ENCODE data around the gene SOD3. TPM values are rescaled to one million over a fixed set of nuclear protein-coding genes. Genes with fewer than 3 reads are reported as not detected.

SOD3 gene
- polyA plus RNA-seq, 1 donor (not counting 4 experiments of a cell fraction or from before 2014, with no cell fraction given), result not detected

GRCh38 chr4:24775032-24775605 lies 20.3 kb upstream of the SOD3 start:
- dilution Hi-C loops (cut with MboI; ENCODE audit: extremely low pct_ligation_motif_present, low sequenced_read_pairs), result no loop called here
- Histone ChIP-seq H3K9me3 (ENCODE audit: control insufficient read depth, low read depth, low read length) (no peaks in the 10 kb centered on the region), H2AFZ (ENCODE audit: control insufficient read depth, low read length) (no peak overlapping the region), H3K27ac (ENCODE audit: control insufficient read depth, insufficient read depth, low read length) (no peak overlapping the region), H3K79me2 (ENCODE audit: control insufficient read depth, insufficient read depth, low read length) (no peaks in the 10 kb centered on the region), H3K4me3 (ENCODE audit: control insufficient read depth in 2 of 3, extremely low read depth in 1 of 3, insufficient read depth in 2 of 3, low read depth in 1 of 3, low read length in 3 of 3) (no peak overlapping the region), H3K4me1 (ENCODE audit: control insufficient read depth, extremely low read depth, insufficient read depth, low read length) (peaks cover 10% of the 10 kb centered on the region), H3K27me3 (ENCODE audit: control insufficient read depth, extremely low read depth, insufficient read depth, low read length) (no peaks in the 10 kb centered on the region), H3K36me3 (ENCODE audit: control insufficient read depth in 2 of 2, extremely low read depth in 1 of 2, insufficient read depth in 2 of 2, low read length in 2 of 2) (no peaks in the 10 kb centered on the region), H3K9ac (ENCODE audit: control insufficient read depth, extremely low read depth, insufficient read depth, low read length) (no peak overlapping the region), H3K4me2 (ENCODE audit: control insufficient read depth, extremely low read depth, insufficient read depth, low read depth, low read length) (no peak overlapping the region), H3K9me1 (ENCODE audit: control insufficient read depth, extremely low read depth, insufficient read depth, low read length) (no peaks in the 10 kb centered on the region), H4K20me1 (ENCODE audit: control insufficient read depth, extremely low read depth, insufficient read depth, low read length) (no peaks in the 10 kb centered on the region)
- TF ChIP-seq EZH2 (IDR thresholded peaks at IDR 0.05; ENCODE audit: low read length), result no peak
- no peak for TF ChIP-seq CTCF (optimal IDR thresholded peaks at IDR 0.05 in 1 of 3, IDR thresholded peaks at IDR 0.05 in 1 of 3, conservative IDR thresholded peaks at IDR 0.05 in 1 of 3; ENCODE audit: extremely low read depth in 1 of 3, insufficient read depth in 2 of 3, low read length in 3 of 3)
- FAIRE-seq (no peak), DNase-seq (ENCODE audit: low read depth, low spot score) (no peak)

DNA sequence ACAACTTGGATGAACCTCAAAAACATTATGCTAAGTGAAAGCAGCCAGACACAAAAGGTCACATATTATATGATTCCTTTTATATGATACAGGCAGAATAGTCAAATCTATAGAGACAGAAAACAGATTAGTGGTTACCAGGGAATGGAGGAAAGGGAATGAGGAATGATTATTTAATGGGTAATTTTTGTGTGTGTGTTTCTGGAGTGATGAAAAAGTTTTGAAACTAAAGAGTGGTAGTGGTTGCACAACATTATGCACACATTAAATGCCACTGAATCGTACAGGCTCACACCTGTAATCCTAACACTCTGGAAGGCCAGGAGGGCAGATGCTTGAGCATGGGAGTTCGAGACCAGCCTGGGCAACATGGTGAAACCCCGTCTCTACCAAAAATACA lies 19.6 kb upstream of the SOD3 start:
- no peak overlapping the region for H3K4me3 ChIP-seq (ENCODE audit: control insufficient read depth in 2 of 3, extremely low read depth in 1 of 3, insufficient read depth in 2 of 3, low read depth in 1 of 3, low read length in 3 of 3)
- H3K4me1 ChIP-seq (ENCODE audit: control insufficient read depth, extremely low read depth, insufficient read depth, low read length), result peaks cover 3% of the 10 kb centered on the region
- H3K27me3 ChIP-seq (ENCODE audit: control insufficient read depth, extremely low read depth, insufficient read depth, low read length), result no peaks in the 10 kb centered on the region
- no peak overlapping the region for H3K9ac ChIP-seq (ENCODE audit: control insufficient read depth, extremely low read depth, insufficient read depth, low read length)
- no peak overlapping the region for H3K4me2 ChIP-seq (ENCODE audit: control insufficient read depth, extremely low read depth, insufficient read depth, low read depth, low read length)
- H3K9me1 ChIP-seq (ENCODE audit: control insufficient read depth, extremely low read depth, insufficient read depth, low read length), result no peaks in the 10 kb centered on the region
- DNase-seq (ENCODE audit: low read depth, low spot score) (no peak), FAIRE-seq (no peak)
- H3K9me3 ChIP-seq (ENCODE audit: control insufficient read depth, low read depth, low read length), result no peaks in the 10 kb centered on the region
- H2AFZ ChIP-seq (ENCODE audit: control insufficient read depth, low read length), result no peak overlapping the region
- H3K36me3 ChIP-seq (ENCODE audit: control insufficient read depth in 2 of 2, extremely low read depth in 1 of 2, insufficient read depth in 2 of 2, low read length in 2 of 2), result no peaks in the 10 kb centered on the region
- TF ChIP-seq CTCF (optimal IDR thresholded peaks at IDR 0.05 in 1 of 3, IDR thresholded peaks at IDR 0.05 in 1 of 3, conservative IDR thresholded peaks at IDR 0.05 in 1 of 3; ENCODE audit: extremely low read depth in 1 of 3, insufficient read depth in 2 of 3, low read length in 3 of 3), result no peak
- no peak for TF ChIP-seq EZH2 (IDR thresholded peaks at IDR 0.05; ENCODE audit: low read length)
- H4K20me1 ChIP-seq (ENCODE audit: control insufficient read depth, extremely low read depth, insufficient read depth, low read length), result no peaks in the 10 kb centered on the region
- no peak overlapping the region for H3K27ac ChIP-seq (ENCODE audit: control insufficient read depth, insufficient read depth, low read length)
- no peaks in the 10 kb centered on the region for H3K79me2 ChIP-seq (ENCODE audit: control insufficient read depth, insufficient read depth, low read length)
- dilution Hi-C loops (cut with MboI; ENCODE audit: extremely low pct_ligation_motif_present, low sequenced_read_pairs), result no loop called here
